K562 (cell line): ENCODE results near the gene PPM1M. TPM values are rescaled to one million over a fixed set of nuclear protein-coding genes. Genes with fewer than 3 reads are reported as not detected.

ENCODE experiments used
- ATAC-seq: fragments of 200-7000 bp; cut with Tn5 transposase; 3 replicates; pipeline ENCODE4 v1.9.1; 2020; ENCODE audit warnings: moderate library complexity
- BruUV-seq: library from RNA; stranded (reverse); fragments of 400-500 nt; replicated peaks from 2 replicates; lab custom pipeline; 2021; lab: Mats Ljungman, UMichigan
- CTCF ChIA-PET: fragments of 300-600 bp; formaldehyde crosslinking; extraction: SDS; loops from one replicate; lab custom pipeline; 2021; ENCODE audit warnings: low intra/inter-chr PET ratio; lab: Yijun Ruan, JAX
- POLR2A ChIA-PET: fragments of 300-600, 350-650 bp; sonication (Branson Sonifier 250); formaldehyde crosslinking; extraction: SDS; loops from one replicate; lab custom pipeline; 2021; ENCODE audit warnings: antibody characterized with exemption, inconsistent platforms; lab: Yijun Ruan, JAX
- DNase-seq, 4 experiments: peaks; one replicate each; pipeline versions ENCODE4 v3.0.0 to v3.0.0-alpha.2; 2011 to 2018; ENCODE audit warnings: low spot score in 3 of 4, mixed read lengths in 3 of 4; ENCODE audit errors: extremely low read depth in 1 of 4
- FAIRE-seq: peaks from 2 replicates; lab custom pipeline; 2011; peaks lifted over from hg19 to GRCh38; lab: Jason Lieb, UNC
- H2AFZ ChIP-seq: 2 replicates; pipeline ENCODE4 v1.6.0; 2011; ENCODE audit warnings: low read depth, low read length, control low read depth, inconsistent platforms
- H3K27ac ChIP-seq: fragments of 200-600 bp; 3 replicates; pipeline ENCODE4 v1.8.0; 2011; ENCODE audit warnings: low read depth, mild to moderate bottlenecking, control low read depth, inconsistent platforms, low read length, moderate library complexity, mixed read lengths; ENCODE audit errors: extremely low read depth
- H3K27me3 ChIP-seq, 2 experiments: fragments of 300-600 bp in 1 of 2; 2 replicates in 1 of 2; 3 replicates in 1 of 2; pipeline versions ENCODE4 v1.6.0 to v1.8.0; 2011; ENCODE audit warnings: inconsistent platforms in 2 of 2, low read length in 2 of 2, mild to moderate bottlenecking in 1 of 2, mixed read lengths in 1 of 2, moderate library complexity in 1 of 2; ENCODE audit not compliant: control insufficient read depth in 2 of 2, insufficient read depth in 2 of 2
- H3K36me3 ChIP-seq: fragments of 300-600 bp; 3 replicates; pipeline ENCODE4 v1.8.0; 2011; ENCODE audit warnings: mild to moderate bottlenecking, low read length, inconsistent platforms; ENCODE audit not compliant: control insufficient read depth, insufficient read depth
- H3K4me1 ChIP-seq, 2 experiments: fragments of 200-600 bp in 1 of 2; replicated peaks in 1 of 2; 2 replicates in 1 of 2; 3 replicates in 1 of 2; pipeline versions ENCODE4 v1.5.1 to v1.8.0; 2011; ENCODE audit warnings: inconsistent platforms in 2 of 2, low read length in 2 of 2, mild to moderate bottlenecking in 1 of 2, mixed read lengths in 1 of 2, moderate library complexity in 1 of 2; ENCODE audit not compliant: control insufficient read depth in 2 of 2, insufficient read depth in 2 of 2
- H3K4me2 ChIP-seq: 2 replicates; pipeline ENCODE4 v1.6.1; 2011; ENCODE audit warnings: low read length, control low read depth, inconsistent platforms, mixed read lengths; ENCODE audit not compliant: insufficient read depth
- H3K4me3 ChIP-seq: fragments of 200-600 bp; sonication (generic), shearing (Covaris generic); 2 replicates; pipeline ENCODE4 v1.5.1; 2016; ENCODE audit warnings: control low read depth, inconsistent platforms
- H3K79me2 ChIP-seq: fragments of 200-600 bp; 3 replicates; pipeline ENCODE4 v1.8.0; 2011; ENCODE audit warnings: low read length, inconsistent platforms; ENCODE audit not compliant: control insufficient read depth, insufficient read depth
- H3K9ac ChIP-seq, 2 experiments: 2 replicates each; pipeline versions ENCODE4 v1.6.0 to v1.6.1; 2011; ENCODE audit warnings: low read depth in 2 of 2, low read length in 2 of 2, control low read depth in 1 of 2, inconsistent platforms in 1 of 2, mild to moderate bottlenecking in 1 of 2, mixed read lengths in 1 of 2; ENCODE audit not compliant: insufficient read depth in 1 of 2
- H3K9me1 ChIP-seq: one replicate; pipeline ENCODE4 v1.6.0; 2011; ENCODE audit warnings: inconsistent platforms, mild to moderate bottlenecking, low read length, moderate library complexity; ENCODE audit not compliant: control insufficient read depth, insufficient read depth
- H3K9me3 ChIP-seq: replicated peaks from 2 replicates; pipeline ENCODE4 v1.5.1; 2011; ENCODE audit warnings: low read depth, low read length, inconsistent platforms; ENCODE audit not compliant: control insufficient read depth, insufficient read depth
- H4K20me1 ChIP-seq: replicated peaks from 2 replicates; pipeline ENCODE4 v1.6.1; 2011; ENCODE audit warnings: low read length, inconsistent platforms, mixed read lengths; ENCODE audit not compliant: control insufficient read depth, insufficient read depth
- ARHGAP35 ChIP-seq: fragments of 450-650 bp; IDR thresholded peaks from 2 replicates; pipeline ENCODE4 v1.6.1; 2018; ENCODE audit not compliant: partially characterized antibody
- CBX3 ChIP-seq, 2 experiments: IDR thresholded peaks; 1 replicate in 1 of 2; 2 replicates in 1 of 2; pipeline ENCODE4 v1.6.1; 2012; ENCODE audit warnings: inconsistent platforms in 2 of 2, low read length in 2 of 2, borderline replicate concordance in 1 of 2, control low read depth in 1 of 2
- CCNT2 ChIP-seq: IDR thresholded peaks from 2 replicates; pipeline ENCODE4 v1.6.1; 2011; ENCODE audit warnings: borderline replicate concordance, low read depth, mild to moderate bottlenecking, moderate library complexity, mixed read lengths, low read length; ENCODE audit not compliant: insufficient read length; ENCODE audit errors: extremely low read depth
- CTBP1 ChIP-seq: fragments of 450-650 bp; IDR thresholded peaks from 2 replicates; pipeline ENCODE4 v1.6.1; 2016; ENCODE audit warnings: borderline replicate concordance
- EWSR1 ChIP-seq: fragments of 450-650 bp; IDR thresholded peaks from 2 replicates; pipeline ENCODE4 v1.6.1; 2018; ENCODE audit warnings: borderline replicate concordance, mild to moderate bottlenecking, low read depth, moderate library complexity; ENCODE audit not compliant: partially characterized antibody
- IRF2 ChIP-seq: sonication (generic); formaldehyde crosslinking; IDR thresholded peaks from 2 replicates; pipeline ENCODE4 v1.8.1; 2022; ENCODE audit warnings: mild to moderate bottlenecking, missing genetic modification reagents
- MED1 ChIP-seq: sonication (generic); formaldehyde crosslinking; IDR thresholded peaks from 2 replicates; pipeline ENCODE4 v1.8.1; 2023; ENCODE audit warnings: missing genetic modification reagents, borderline replicate concordance
- MEF2A ChIP-seq: IDR thresholded peaks from 2 replicates; pipeline ENCODE4 v1.6.1; 2011; ENCODE audit warnings: low read depth, mild to moderate bottlenecking, low read length, moderate library complexity; ENCODE audit not compliant: control insufficient read depth
- NCOR1 ChIP-seq: fragments of 450-650 bp; IDR thresholded peaks from 2 replicates; pipeline ENCODE4 v1.6.1; 2016; ENCODE audit warnings: mild to moderate bottlenecking, moderate library complexity
- SMARCE1 ChIP-seq: fragments of 450-650 bp; IDR thresholded peaks from 2 replicates; pipeline ENCODE4 v1.7.1; 2016; ENCODE audit warnings: mild to moderate bottlenecking
- SREBF2 ChIP-seq: sonication (generic); formaldehyde crosslinking; IDR thresholded peaks from 2 replicates; pipeline ENCODE4 v1.4.0; 2020; ENCODE audit warnings: mild to moderate bottlenecking, missing genetic modification reagents
- SUPT5H ChIP-seq: fragments of 450-650 bp; IDR thresholded peaks from 2 replicates; pipeline ENCODE4 v1.6.1; 2016
- USF1 ChIP-seq: sonication (generic); formaldehyde crosslinking; IDR thresholded peaks from 2 replicates; pipeline ENCODE4 v1.9.0; 2022; ENCODE audit warnings: mild to moderate bottlenecking, missing genetic modification reagents
- ZC3H11A ChIP-seq: IDR thresholded peaks from 2 replicates; pipeline ENCODE4 v1.6.1; 2012; ENCODE audit warnings: low read depth, low read length, improper control_type of control experiment
- ZNF253 ChIP-seq: fragments of 250-450 bp; sonication (Bioruptor Pico); conservative IDR thresholded peaks from 2 replicates; pipeline ENCODE4 v1.6.1; 2021; ENCODE audit warnings: mild to moderate bottlenecking
- ZNF395 ChIP-seq: fragments of 200-800 bp; sonication (Bioruptor generic); IDR thresholded peaks from 2 replicates; pipeline ENCODE4 v1.6.1; 2017; ENCODE audit warnings: missing genetic modification characterization, missing compliant biosample characterization
- ZNF79 ChIP-seq: fragments of 250-450 bp; sonication (Bioruptor Pico); IDR thresholded peaks from 2 replicates; pipeline ENCODE4 v1.4.0; 2020; ENCODE audit warnings: low read depth, mild to moderate bottlenecking, moderate library complexity
- WGBS: fragments of 100-300 bp; shearing (Covaris generic); methylation state at CpG from one replicate; pipeline ENCODE4 v1.1.6; 2016; ENCODE audit warnings: low coverage, mixed read lengths; ENCODE audit not compliant: insufficient coverage; ENCODE audit errors: missing lambda C conversion rate; 5-methylcytosine and 5-hydroxymethylcytosine counted together
- in situ Hi-C: fragments of 300-500 bp; cut with MboI; formaldehyde crosslinking; loops from 4 replicates; pipeline ENCODE4 v1.15.0; 2018; ENCODE audit warnings: inconsistent platforms, mixed read lengths
- intact Hi-C: fragments of 100-400 bp; cut with micrococcal nuclease; formaldehyde crosslinking; loops from 2 replicates; pipeline ENCODE4 v1.14.2; 2022
- polyA plus RNA-seq, 8 experiments: library from polyadenylated mRNA; depleted of rRNA in 4 of 8; stranded (reverse) in 5 of 8; unstranded in 3 of 8; fragments of >200 nt; fragmentation: Nextera tagmentation in 2 of 8; fragmentation: Illumina TruSeq in 1 of 8; extraction: Ambion mirVana in 2 of 8; extraction: Trizol in 1 of 8; gene quantifications; 2 replicates each; pipeline versions ENCODE4 v1.2.1 to v1.2.3, GENCODE V29; 2011 to 2014; ENCODE audit warnings: inconsistent platforms in 1 of 8, missing spikeins in 1 of 8
- total RNA-seq, 7 experiments: library from RNA; depleted of rRNA in 6 of 7; stranded (reverse); fragments of >200 nt in 6 of 7; fragmentation: Illumina TruSeq in 2 of 7; extraction: Trizol in 2 of 7; gene quantifications; 2 replicates each; pipeline versions ENCODE4 v1.2.1 to v1.2.3, GENCODE V29; 2011 to 2021; ENCODE audit warnings: low replicate concordance in 1 of 7
- TF ChIP-seq, protein P1 (sequence below): fragments of 450-650 bp; formaldehyde crosslinking; IDR thresholded peaks from 2 replicates; pipeline ENCODE4 v1.4.0; 2020; ENCODE audit warnings: mild to moderate bottlenecking
- TF ChIP-seq, protein P2 (sequence below), 2 experiments: fragments of 200-800 bp in 1 of 2; sonication (Bioruptor generic) in 1 of 2; sonication (generic) in 1 of 2; formaldehyde crosslinking in 1 of 2; IDR thresholded peaks in 1 of 2; conservative IDR thresholded peaks in 1 of 2; 2 replicates each; pipeline versions ENCODE4 v1.5.0 to v1.6.1; 2016 to 2020; ENCODE audit warnings: missing compliant biosample characterization in 1 of 2, missing genetic modification characterization in 1 of 2, missing genetic modification reagents in 1 of 2

Gene PPM1M
- total and polyA plus RNA-seq, 9 of the 15 experiments (the other 6 are each of a cell fraction or from before 2014, with no cell fraction given), result 1.4 to 9.2 (median 4.4) TPM

GRCh38 chr3:52269776-52270175 lies 24.2 kb downstream of the PPM1M start:
- TF ChIP-seq MEF2A (no peak), ARHGAP35 (no peak), CBX3 (IDR thresholded peaks at IDR 0.05; ENCODE audit: borderline replicate concordance in 1 of 2, low read length in 2 of 2) (no peak), SMARCE1 (no peak), ZNF395 (no peak), USF1 (CRISPR knock-in tag) (no peak), EWSR1 (no peak), CCNT2 (no peak), SUPT5H (no peak), IRF2 (CRISPR knock-in tag) (no peak), CTBP1 (no peak), SREBF2 (CRISPR knock-in tag) (no peak), ZC3H11A (no peak), ZNF253 (CRISPR knock-in tag) (no peak), MED1 (CRISPR knock-in tag) (no peak), ZNF79 (no peak), NCOR1 (no peak)
- TF ChIP-seq, protein P1, sequence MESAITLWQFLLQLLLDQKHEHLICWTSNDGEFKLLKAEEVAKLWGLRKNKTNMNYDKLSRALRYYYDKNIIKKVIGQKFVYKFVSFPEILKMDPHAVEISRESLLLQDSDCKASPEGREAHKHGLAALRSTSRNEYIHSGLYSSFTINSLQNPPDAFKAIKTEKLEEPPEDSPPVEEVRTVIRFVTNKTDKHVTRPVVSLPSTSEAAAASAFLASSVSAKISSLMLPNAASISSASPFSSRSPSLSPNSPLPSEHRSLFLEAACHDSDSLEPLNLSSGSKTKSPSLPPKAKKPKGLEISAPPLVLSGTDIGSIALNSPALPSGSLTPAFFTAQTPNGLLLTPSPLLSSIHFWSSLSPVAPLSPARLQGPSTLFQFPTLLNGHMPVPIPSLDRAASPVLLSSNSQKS (CRISPR knock-in tag), result no peak
- TF ChIP-seq, protein P2, sequence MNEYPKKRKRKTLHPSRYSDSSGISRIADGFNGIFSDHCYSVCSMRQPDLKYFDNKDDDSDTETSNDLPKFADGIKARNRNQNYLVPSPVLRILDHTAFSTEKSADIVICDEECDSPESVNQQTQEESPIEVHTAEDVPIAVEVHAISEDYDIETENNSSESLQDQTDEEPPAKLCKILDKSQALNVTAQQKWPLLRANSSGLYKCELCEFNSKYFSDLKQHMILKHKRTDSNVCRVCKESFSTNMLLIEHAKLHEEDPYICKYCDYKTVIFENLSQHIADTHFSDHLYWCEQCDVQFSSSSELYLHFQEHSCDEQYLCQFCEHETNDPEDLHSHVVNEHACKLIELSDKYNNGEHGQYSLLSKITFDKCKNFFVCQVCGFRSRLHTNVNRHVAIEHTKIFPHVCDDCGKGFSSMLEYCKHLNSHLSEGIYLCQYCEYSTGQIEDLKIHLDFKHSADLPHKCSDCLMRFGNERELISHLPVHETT (CRISPR knock-in tag; conservative IDR thresholded peaks at IDR 0.05 in 1 of 2, IDR thresholded peaks at IDR 0.05 in 1 of 2), result no peak
- no peak overlapping the region for H2AFZ ChIP-seq
- FAIRE-seq (no peak), ATAC-seq (no peak), DNase-seq (no peak)
- H3K36me3 ChIP-seq, result peaks cover 92% of the 10 kb centered on the region
- H3K27ac ChIP-seq, result no peak overlapping the region
- ChIA-PET POLR2A (interaction anchor here (1.2 kb wide), 1 partner anchor 24 kb away, joined by 5 read pairs; the partner anchor contains the start of gene PPM1M), CTCF (no interaction called here)
- H3K9ac ChIP-seq, result no peak overlapping the region
- H3K79me2 ChIP-seq, result peaks cover 86% of the 10 kb centered on the region
- H3K4me1 ChIP-seq, result peaks cover 0 to 2% of the 10 kb centered on the region in 2 experiments; a peak in 3 of 5 replicates
- no peaks in the 10 kb centered on the region for H3K27me3 ChIP-seq
- H4K20me1 ChIP-seq, result peaks cover 10% of the 10 kb centered on the region; the same call in 1 of the 2 replicates
- H3K4me2 ChIP-seq, result no peak overlapping the region
- H3K9me3 ChIP-seq, result no peaks in the 10 kb centered on the region
- H3K4me3 ChIP-seq, result no peak overlapping the region
- WGBS, result 68% methylated on average over 3 of the region's 3 CpGs
- BruUV-seq, result no TSS peak
- intact Hi-C loops, result no loop called here
- in situ Hi-C loops, result no loop called here
- H3K9me1 ChIP-seq, result peaks cover 5% of the 10 kb centered on the region
